ENCODE results near the gene APBA1. TPM values are rescaled to one million over a fixed set of nuclear protein-coding genes. Genes with fewer than 3 reads are reported as not detected.

Gene APBA1
- total RNA-seq, 1 experiment from 2014 or later = 0.34 TPM

DNA sequence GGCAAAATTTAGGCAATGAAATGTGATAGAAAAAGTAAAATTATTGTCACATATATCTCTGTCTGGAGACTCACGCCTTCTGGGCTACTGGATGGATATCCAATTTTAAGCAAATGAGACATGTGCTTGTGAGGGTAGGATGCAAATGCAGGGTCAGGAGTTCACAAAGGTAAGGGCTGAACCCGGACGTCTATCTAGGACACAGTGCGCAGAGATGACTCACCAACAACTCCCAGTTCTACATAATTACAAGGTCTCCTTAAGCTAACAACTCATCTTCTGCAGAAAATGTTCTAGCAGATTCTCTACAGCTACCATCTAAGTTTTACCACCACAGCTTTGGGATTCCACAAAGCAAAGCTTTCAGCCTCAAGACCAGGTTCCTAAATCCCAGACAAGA, 186.7 kb downstream of the APBA1 start:
- no peaks in the 10 kb centered on the region for H3K36me3 Mint-ChIP-seq (ENCODE audit: insufficient read depth, unreplicated experiment)
- no peaks in the 10 kb centered on the region for H3K9me3 Mint-ChIP-seq (ENCODE audit: unreplicated experiment)
- no peaks in the 10 kb centered on the region for H3K4me1 Mint-ChIP-seq (ENCODE audit: low read depth, unreplicated experiment)
- TF ChIP-seq, protein P1, sequence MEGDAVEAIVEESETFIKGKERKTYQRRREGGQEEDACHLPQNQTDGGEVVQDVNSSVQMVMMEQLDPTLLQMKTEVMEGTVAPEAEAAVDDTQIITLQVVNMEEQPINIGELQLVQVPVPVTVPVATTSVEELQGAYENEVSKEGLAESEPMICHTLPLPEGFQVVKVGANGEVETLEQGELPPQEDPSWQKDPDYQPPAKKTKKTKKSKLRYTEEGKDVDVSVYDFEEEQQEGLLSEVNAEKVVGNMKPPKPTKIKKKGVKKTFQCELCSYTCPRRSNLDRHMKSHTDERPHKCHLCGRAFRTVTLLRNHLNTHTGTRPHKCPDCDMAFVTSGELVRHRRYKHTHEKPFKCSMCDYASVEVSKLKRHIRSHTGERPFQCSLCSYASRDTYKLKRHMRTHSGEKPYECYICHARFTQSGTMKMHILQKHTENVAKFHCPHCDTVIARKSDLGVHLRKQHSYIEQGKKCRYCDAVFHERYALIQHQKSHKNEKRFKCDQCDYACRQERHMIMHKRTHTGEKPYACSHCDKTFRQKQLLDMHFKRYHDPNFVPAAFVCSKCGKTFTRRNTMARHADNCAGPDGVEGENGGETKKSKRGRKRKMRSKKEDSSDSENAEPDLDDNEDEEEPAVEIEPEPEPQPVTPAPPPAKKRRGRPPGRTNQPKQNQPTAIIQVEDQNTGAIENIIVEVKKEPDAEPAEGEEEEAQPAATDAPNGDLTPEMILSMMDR (IDR thresholded peaks at IDR 0.05; ENCODE audit: insufficient read depth in 1 of 2, low read depth in 1 of 2, low read length in 1 of 2, severe bottlenecking in 1 of 2, unreplicated experiment in 1 of 2) = no peak
- H3K36me3 ChIP-seq (ENCODE audit: control insufficient read depth, insufficient read depth, low read length) = no peaks in the 10 kb centered on the region
- H3K4me1 ChIP-seq = no peaks in the 10 kb centered on the region
- H3K4me3 ChIP-seq (ENCODE audit: low read depth, low read length) = no peak overlapping the region
- POLR2A ChIA-PET = no interaction called here
- H3K27me3 Mint-ChIP-seq (ENCODE audit: insufficient read depth, unreplicated experiment) = no peaks in the 10 kb centered on the region
- no peak overlapping the region for H3K4me3 Mint-ChIP-seq (ENCODE audit: unreplicated experiment)
- DNase-seq = no peak
- no peaks in the 10 kb centered on the region for H3K27me3 ChIP-seq (replicated peaks; ENCODE audit: control insufficient read depth, insufficient read depth, low read length)
- intact Hi-C loops (cut with micrococcal nuclease; ENCODE audit: unreplicated experiment) = no loop called here
- no peak overlapping the region for H3K27ac Mint-ChIP-seq (ENCODE audit: unreplicated experiment)
- BruUV-seq (replicated peaks) = no TSS peak
- H3K9me3 ChIP-seq = no peaks in the 10 kb centered on the region
- CTCF ChIA-PET = no interaction called here

DNA sequence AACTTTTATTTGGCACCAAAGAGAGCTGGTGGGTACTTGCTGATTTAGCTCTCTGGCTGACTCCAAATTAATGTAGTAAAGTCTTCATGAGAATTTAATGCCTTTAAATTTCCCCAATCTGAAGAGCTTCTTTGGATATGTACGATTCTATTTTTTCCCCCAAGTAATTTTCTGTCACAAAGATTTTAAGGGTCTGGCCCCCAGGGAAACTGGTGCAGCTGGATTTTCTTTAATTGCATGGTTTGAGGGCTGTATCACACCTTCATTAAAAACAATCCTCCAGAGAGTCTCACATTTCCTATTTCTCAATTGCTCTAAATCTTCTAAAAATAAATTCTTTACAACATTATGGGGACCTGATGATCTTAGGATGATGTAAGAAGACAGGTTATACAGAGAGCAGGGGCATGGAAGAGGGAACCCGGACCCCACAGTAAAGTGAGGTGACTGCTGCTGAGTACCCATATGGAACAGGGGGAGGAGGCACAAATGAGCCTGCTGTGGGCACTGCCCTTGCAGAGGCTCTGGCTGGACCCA, 188.2 kb downstream of the APBA1 start:
- no peaks in the 10 kb centered on the region for H3K36me3 Mint-ChIP-seq (ENCODE audit: insufficient read depth, unreplicated experiment)
- H3K4me1 Mint-ChIP-seq (ENCODE audit: low read depth, unreplicated experiment) = no peaks in the 10 kb centered on the region
- no peak for DNase-seq
- H3K9me3 Mint-ChIP-seq (ENCODE audit: unreplicated experiment) = no peaks in the 10 kb centered on the region
- Histone ChIP-seq H3K4me1 (no peaks in the 10 kb centered on the region), H3K4me3 (ENCODE audit: low read depth, low read length) (no peak overlapping the region), H3K36me3 (ENCODE audit: control insufficient read depth, insufficient read depth, low read length) (no peaks in the 10 kb centered on the region), H3K9me3 (no peaks in the 10 kb centered on the region), H3K27me3 (replicated peaks; ENCODE audit: control insufficient read depth, insufficient read depth, low read length) (no peaks in the 10 kb centered on the region)
- intact Hi-C loops (cut with micrococcal nuclease; ENCODE audit: unreplicated experiment) = no loop called here
- no peak overlapping the region for H3K27ac Mint-ChIP-seq (ENCODE audit: unreplicated experiment)
- no peaks in the 10 kb centered on the region for H3K27me3 Mint-ChIP-seq (ENCODE audit: insufficient read depth, unreplicated experiment)
- TF ChIP-seq, protein P1 (IDR thresholded peaks at IDR 0.05; ENCODE audit: insufficient read depth in 1 of 2, low read depth in 1 of 2, low read length in 1 of 2, severe bottlenecking in 1 of 2, unreplicated experiment in 1 of 2) = no peak
- ChIA-PET CTCF (no interaction called here), POLR2A (no interaction called here)
- no peak overlapping the region for H3K4me3 Mint-ChIP-seq (ENCODE audit: unreplicated experiment)
- no TSS peak for BruUV-seq (replicated peaks)

DNA sequence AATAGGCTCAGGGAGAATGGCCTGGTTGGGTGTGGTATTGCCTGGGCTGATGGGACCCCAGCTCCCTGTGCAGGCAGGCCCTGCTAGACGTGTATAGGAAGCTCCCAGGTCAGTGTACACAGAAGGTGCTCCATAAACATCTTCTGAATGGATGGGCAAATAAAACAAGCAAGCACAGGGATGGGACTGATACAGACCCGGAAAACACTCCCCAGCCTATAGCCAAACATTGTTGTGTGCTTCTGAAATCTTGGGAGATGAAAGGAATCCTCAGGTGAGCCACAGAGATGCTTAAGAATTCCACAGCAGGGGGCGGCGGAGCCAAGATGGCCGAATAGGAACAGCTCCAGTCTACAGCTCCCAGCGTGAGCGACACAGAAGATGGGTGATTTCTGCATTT, 195.4 kb downstream of the APBA1 start:
- TF ChIP-seq, protein P1 (IDR thresholded peaks at IDR 0.05; ENCODE audit: insufficient read depth in 1 of 2, low read depth in 1 of 2, low read length in 1 of 2, severe bottlenecking in 1 of 2, unreplicated experiment in 1 of 2) = no peak
- POLR2A ChIA-PET = no interaction called here
- DNase-seq = no peak

More for the DNA sequence above, 195.4 kb downstream of the APBA1 start:
- Mint-ChIP-seq H3K36me3 (ENCODE audit: insufficient read depth, unreplicated experiment) (no peaks in the 10 kb centered on the region), H3K9me3 (ENCODE audit: unreplicated experiment) (no peaks in the 10 kb centered on the region), H3K27me3 (ENCODE audit: insufficient read depth, unreplicated experiment) (no peaks in the 10 kb centered on the region), H3K4me3 (ENCODE audit: unreplicated experiment) (no peak overlapping the region), H3K27ac (ENCODE audit: unreplicated experiment) (no peak overlapping the region), H3K4me1 (ENCODE audit: low read depth, unreplicated experiment) (no peaks in the 10 kb centered on the region)
- Histone ChIP-seq H3K4me3 (ENCODE audit: low read depth, low read length) (no peak overlapping the region), H3K4me1 (no peaks in the 10 kb centered on the region), H3K9me3 (no peaks in the 10 kb centered on the region), H3K27me3 (replicated peaks; ENCODE audit: control insufficient read depth, insufficient read depth, low read length) (no peaks in the 10 kb centered on the region), H3K36me3 (ENCODE audit: control insufficient read depth, insufficient read depth, low read length) (no peaks in the 10 kb centered on the region)
- intact Hi-C loops (cut with micrococcal nuclease; ENCODE audit: unreplicated experiment) = no loop called here
- BruUV-seq (replicated peaks) = no TSS peak
- CTCF ChIA-PET = no interaction called here
